Testis (tissue), 2 donors: ENCODE data around the gene HSPB8.

Experiments
- POLR2A ChIP-seq: fragments of 450-650 bp; IDR thresholded peaks from one replicate; pipeline ENCODE4 v1.6.1; 2017; ENCODE audit warnings: antibody characterized with exemption, mild to moderate bottlenecking, moderate library complexity
- TF ChIP-seq, protein P1 (sequence below), 3 experiments: fragments of 450-650 bp in 2 of 3; fragments of 200-600 bp in 1 of 3; sonication (generic) in 1 of 3; IDR thresholded peaks; one replicate each; pipeline ENCODE4 v1.5.1; 2016 to 2019; ENCODE audit warnings: antibody characterized with exemption in 3 of 3, mild to moderate bottlenecking in 2 of 3, moderate library complexity in 1 of 3

DNA sequence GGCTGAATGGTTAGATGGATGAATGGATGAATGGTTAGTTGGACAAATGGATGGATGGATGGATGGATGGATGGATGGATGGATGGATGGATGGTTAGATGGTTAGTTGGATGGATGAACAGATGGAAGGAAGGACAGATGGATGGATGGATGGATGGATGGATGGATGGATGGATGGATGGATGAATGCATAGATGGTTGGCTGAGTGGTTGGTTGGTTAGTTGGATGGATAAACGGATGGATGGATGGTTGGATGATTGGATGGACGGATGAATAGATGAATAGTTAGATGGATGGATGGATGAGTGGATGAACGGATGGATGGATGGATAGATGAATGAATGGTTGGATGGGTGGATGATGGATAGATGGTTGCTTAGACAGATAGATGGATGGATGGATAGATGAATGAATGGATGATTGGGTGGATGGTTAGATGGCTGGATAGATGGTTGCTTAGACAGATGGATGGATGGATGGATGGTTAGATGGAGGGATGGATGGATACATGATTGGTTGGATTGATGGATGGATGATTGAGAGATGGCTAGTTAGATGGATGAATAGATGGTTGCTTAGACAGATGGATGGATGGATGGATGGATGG is 48.8 kb upstream of the HSPB8 start:
- TF ChIP-seq, protein P1, sequence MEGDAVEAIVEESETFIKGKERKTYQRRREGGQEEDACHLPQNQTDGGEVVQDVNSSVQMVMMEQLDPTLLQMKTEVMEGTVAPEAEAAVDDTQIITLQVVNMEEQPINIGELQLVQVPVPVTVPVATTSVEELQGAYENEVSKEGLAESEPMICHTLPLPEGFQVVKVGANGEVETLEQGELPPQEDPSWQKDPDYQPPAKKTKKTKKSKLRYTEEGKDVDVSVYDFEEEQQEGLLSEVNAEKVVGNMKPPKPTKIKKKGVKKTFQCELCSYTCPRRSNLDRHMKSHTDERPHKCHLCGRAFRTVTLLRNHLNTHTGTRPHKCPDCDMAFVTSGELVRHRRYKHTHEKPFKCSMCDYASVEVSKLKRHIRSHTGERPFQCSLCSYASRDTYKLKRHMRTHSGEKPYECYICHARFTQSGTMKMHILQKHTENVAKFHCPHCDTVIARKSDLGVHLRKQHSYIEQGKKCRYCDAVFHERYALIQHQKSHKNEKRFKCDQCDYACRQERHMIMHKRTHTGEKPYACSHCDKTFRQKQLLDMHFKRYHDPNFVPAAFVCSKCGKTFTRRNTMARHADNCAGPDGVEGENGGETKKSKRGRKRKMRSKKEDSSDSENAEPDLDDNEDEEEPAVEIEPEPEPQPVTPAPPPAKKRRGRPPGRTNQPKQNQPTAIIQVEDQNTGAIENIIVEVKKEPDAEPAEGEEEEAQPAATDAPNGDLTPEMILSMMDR (IDR thresholded peaks at IDR 0.05), result no peak
- TF ChIP-seq POLR2A, result no peak
